A673 (cell line): ENCODE data around the gene TBL1X. TPM values are rescaled to one million over a fixed set of nuclear protein-coding genes. Genes with fewer than 3 reads are reported as not detected.

ENCODE experiments used
- BruUV-seq: library from RNA; stranded (reverse); fragments of 400-500 nt; replicated peaks from 2 replicates; lab custom pipeline; 2021; lab: Mats Ljungman, UMichigan
- CTCF ChIA-PET: fragments of 300-600 bp; sonication (Branson Sonifier 250); formaldehyde crosslinking; loops from one replicate; lab custom pipeline; 2022; ENCODE audit warnings: antibody characterized with exemption; lab: Charles Lee
- POLR2A ChIA-PET: fragments of 300-600 bp; sonication (Branson Sonifier 250); formaldehyde crosslinking; loops from one replicate; lab custom pipeline; 2022; ENCODE audit warnings: antibody characterized with exemption; ENCODE audit not compliant: low non-redundant PET; lab: Charles Lee
- DNase-seq: peaks from one replicate; pipeline ENCODE4 v3.0.0-alpha.2; 2015; ENCODE audit warnings: low spot score
- H3K27ac ChIP-seq: fragments of 200-600 bp; sonication (generic); 2 replicates; pipeline ENCODE4 v1.5.1; 2016; ENCODE audit warnings: mixed run types, low read depth, mild to moderate bottlenecking, mixed read lengths, antibody characterized with exemption, low read length; ENCODE audit not compliant: poor library complexity, severe bottlenecking
- H3K27me3 ChIP-seq: fragments of 200-600 bp; sonication (generic); replicated peaks from 2 replicates; pipeline ENCODE4 v1.6.1; 2017; ENCODE audit warnings: mixed run types, low read depth, mild to moderate bottlenecking, mixed read lengths, antibody characterized with exemption, low read length; ENCODE audit not compliant: insufficient read depth, poor library complexity
- H3K36me3 ChIP-seq: fragments of 200-600 bp; sonication (generic); 2 replicates; pipeline ENCODE4 v1.6.1; 2016; ENCODE audit warnings: mixed run types, mild to moderate bottlenecking, mixed read lengths, antibody characterized with exemption, low read length; ENCODE audit not compliant: insufficient read depth, poor library complexity, severe bottlenecking
- H3K4me1 ChIP-seq: fragments of 200-600 bp; sonication (generic); 2 replicates; pipeline ENCODE4 v1.6.1; 2017; ENCODE audit warnings: mixed run types, mild to moderate bottlenecking, mixed read lengths, antibody characterized with exemption, low read length; ENCODE audit not compliant: insufficient read depth, poor library complexity, severe bottlenecking
- H3K4me3 ChIP-seq: fragments of 200-600 bp; sonication (generic); 2 replicates; pipeline ENCODE4 v1.5.1; 2016; ENCODE audit warnings: low read depth, mixed run types, mild to moderate bottlenecking, mixed read lengths, low read length; ENCODE audit not compliant: poor library complexity, severe bottlenecking
- H3K9me3 ChIP-seq: fragments of 200-600 bp; sonication (generic); 2 replicates; pipeline ENCODE4 v1.6.1; 2016; ENCODE audit warnings: mixed run types, low read depth, mild to moderate bottlenecking, mixed read lengths, antibody characterized with exemption, low read length; ENCODE audit not compliant: poor library complexity, severe bottlenecking
- CTCF ChIP-seq: fragments of 300-800, 200-600 bp; sonication (generic); conservative IDR thresholded peaks from 2 replicates; pipeline ENCODE4 v1.5.1; 2017; ENCODE audit warnings: low read depth, mild to moderate bottlenecking, antibody characterized with exemption, low read length, moderate library complexity, mixed read lengths
- EZH2 ChIP-seq: fragments of 200-600 bp; sonication (generic); IDR thresholded peaks from 2 replicates; pipeline ENCODE4 v1.6.1; 2017; ENCODE audit warnings: borderline replicate concordance, low read depth, mild to moderate bottlenecking, mixed read lengths, antibody characterized with exemption, low read length; ENCODE audit not compliant: poor library complexity, severe bottlenecking
- intact Hi-C: fragments of 100-400 bp; cut with micrococcal nuclease; formaldehyde crosslinking; loops from one replicate; pipeline ENCODE4 v1.10.0; 2022; ENCODE audit not compliant: unreplicated experiment
- total RNA-seq: library from RNA; stranded (reverse); gene quantifications from 2 replicates; pipeline ENCODE4 v1.2.3, GENCODE V29; 2021

TBL1X gene
- total RNA-seq, 1 experiment from 2014 or later, result 26.9 TPM

- no peak overlapping the region for H3K27ac ChIP-seq
- DNase-seq, result no peak
- no peaks in the 10 kb centered on the region for H3K4me1 ChIP-seq
- H3K27me3 ChIP-seq, result no peaks in the 10 kb centered on the region
- H3K36me3 ChIP-seq, result peaks cover 3% of the 10 kb centered on the region
- H3K4me3 ChIP-seq, result no peak overlapping the region
- intact Hi-C loops, result no loop called here
- ChIA-PET POLR2A (no interaction called here), CTCF (no interaction called here)
- no TSS peak for BruUV-seq
- H3K9me3 ChIP-seq, result peaks cover 7% of the 10 kb centered on the region
- no peak for TF ChIP-seq EZH2
Observed at GRCh38 chrX:9493936-9494335, 29.1 kb downstream of the TBL1X start.

- Histone ChIP-seq H3K4me1 (no peaks in the 10 kb centered on the region), H3K27ac (no peak overlapping the region), H3K36me3 (peaks cover 3% of the 10 kb centered on the region), H3K9me3 (no peaks in the 10 kb centered on the region), H3K4me3 (no peak overlapping the region), H3K27me3 (no peaks in the 10 kb centered on the region)
- TF ChIP-seq EZH2, result no peak
- no peak for TF ChIP-seq CTCF
- no TSS peak for BruUV-seq
- CTCF ChIA-PET, result no interaction called here
- intact Hi-C loops, result no loop called here
- no peak for DNase-seq
- POLR2A ChIA-PET, result no interaction called here
Observed at GRCh38 chrX:9494771-9495170, 29.9 kb downstream of the TBL1X start.

- no peak overlapping the region for H3K4me3 ChIP-seq
- no peaks in the 10 kb centered on the region for H3K4me1 ChIP-seq
- H3K36me3 ChIP-seq, result peaks cover 3% of the 10 kb centered on the region
- BruUV-seq, result no TSS peak
- TF ChIP-seq EZH2, result no peak
- no peak for TF ChIP-seq CTCF
- POLR2A ChIA-PET, result no interaction called here
- no peak overlapping the region for H3K27ac ChIP-seq
- H3K27me3 ChIP-seq, result no peaks in the 10 kb centered on the region
- CTCF ChIA-PET, result no interaction called here
- no peaks in the 10 kb centered on the region for H3K9me3 ChIP-seq
- no peak for DNase-seq
- intact Hi-C loops, result no loop called here
Observed at GRCh38 chrX:9495496-9495895, 30.6 kb downstream of the TBL1X start.

GRCh38 chrX:9498236-9498635 lies 33.4 kb downstream of the TBL1X start:
- no TSS peak for BruUV-seq
- Histone ChIP-seq H3K27me3 (no peaks in the 10 kb centered on the region), H3K36me3 (peaks cover 3% of the 10 kb centered on the region), H3K4me1 (no peaks in the 10 kb centered on the region), H3K27ac (no peak overlapping the region), H3K4me3 (no peak overlapping the region), H3K9me3 (no peaks in the 10 kb centered on the region)
- TF ChIP-seq CTCF (no peak), EZH2 (no peak)
- CTCF ChIA-PET, result no interaction called here
- intact Hi-C loops, result no loop called here
- POLR2A ChIA-PET, result no interaction called here
- no peak for DNase-seq
